Neural progenitor cell (in vitro differentiated cells): ENCODE results near the gene EMC6. TPM values are rescaled to one million over a fixed set of nuclear protein-coding genes. Genes with fewer than 3 reads are reported as not detected.

ENCODE experiments used
- DNase-seq: peaks from one replicate; pipeline ENCODE4 v3.0.0-alpha.2; 2016; ENCODE audit warnings: low spot score
- H2AFZ ChIP-seq: fragments of 200-600 bp; sonication (generic); replicated peaks from 2 replicates; pipeline ENCODE4 v1.6.1; 2016; ENCODE audit warnings: antibody characterized with exemption
- H3F3A ChIP-seq: fragments of 200-600 bp; sonication (generic); 2 replicates; pipeline ENCODE4 v1.6.1; 2016; ENCODE audit warnings: antibody characterized with exemption, low read depth
- H3K27ac ChIP-seq: fragments of 200-600 bp; sonication (generic); 2 replicates; pipeline ENCODE4 v1.5.1; 2016; ENCODE audit warnings: mild to moderate bottlenecking
- H3K27me3 ChIP-seq: fragments of 200-600 bp; sonication (generic); 2 replicates; pipeline ENCODE4 v1.6.1; 2016; ENCODE audit warnings: mild to moderate bottlenecking, moderate library complexity
- H3K36me3 ChIP-seq: fragments of 200-600 bp; sonication (generic); 2 replicates; pipeline ENCODE4 v1.5.1; 2016
- H3K4me1 ChIP-seq: fragments of 200-600 bp; sonication (generic); 2 replicates; pipeline ENCODE4 v1.6.1; 2016; ENCODE audit warnings: mixed run types
- H3K4me2 ChIP-seq: fragments of 200-600 bp; sonication (generic); 2 replicates; pipeline ENCODE4 v1.6.1; 2016
- H3K4me3 ChIP-seq: fragments of 200-600 bp; sonication (generic); 2 replicates; pipeline ENCODE4 v1.5.1; 2016
- H3K79me2 ChIP-seq: fragments of 200-600 bp; sonication (generic); 2 replicates; pipeline ENCODE4 v1.6.1; 2016; ENCODE audit warnings: low read depth
- H3K9ac ChIP-seq: fragments of 200-600 bp; sonication (generic); 2 replicates; pipeline ENCODE4 v1.6.1; 2016
- H3K9me3 ChIP-seq: fragments of 200-600 bp; sonication (generic); 2 replicates; pipeline ENCODE4 v1.5.1; 2016; ENCODE audit warnings: low read depth
- H4K20me1 ChIP-seq: fragments of 200-600 bp; sonication (generic); 2 replicates; pipeline ENCODE4 v1.6.1; 2016; ENCODE audit warnings: low read depth
- H3K27ac Mint-ChIP-seq: 3 replicates; pipeline ENCODE4 v1.8.0; 2021; ENCODE audit warnings: mixed read lengths
- H3K27me3 Mint-ChIP-seq: 2 replicates; pipeline ENCODE4 v1.8.0; 2022; ENCODE audit warnings: low read depth, mild to moderate bottlenecking, inconsistent platforms, moderate library complexity, mixed read lengths; ENCODE audit not compliant: insufficient read depth
- H3K36me3 Mint-ChIP-seq: 3 replicates; pipeline ENCODE4 v1.8.0; 2021; ENCODE audit warnings: mixed read lengths
- H3K4me1 Mint-ChIP-seq: 3 replicates; pipeline ENCODE4 v1.8.0; 2021; ENCODE audit warnings: mixed read lengths
- H3K4me3 Mint-ChIP-seq: 3 replicates; pipeline ENCODE4 v1.8.0; 2021; ENCODE audit warnings: mild to moderate bottlenecking, moderate library complexity, mixed read lengths
- H3K9me3 Mint-ChIP-seq: 3 replicates; pipeline ENCODE4 v1.8.0; 2020; ENCODE audit warnings: mixed read lengths
- CTCF ChIP-seq: fragments of 200-600 bp; sonication (generic); IDR thresholded peaks from 2 replicates; pipeline ENCODE4 v1.5.1; 2017; ENCODE audit warnings: antibody characterized with exemption, mild to moderate bottlenecking
- EZH2 ChIP-seq: fragments of 200-600 bp; sonication (generic); IDR thresholded peaks from 2 replicates; pipeline ENCODE4 v1.6.1; 2017; ENCODE audit warnings: antibody characterized with exemption, mild to moderate bottlenecking, moderate library complexity
- EZH2phosphoT487 ChIP-seq: fragments of 200-600 bp; sonication (generic); IDR thresholded peaks from 2 replicates; pipeline ENCODE4 v1.6.1; 2017; ENCODE audit warnings: antibody characterized with exemption
- total RNA-seq: library from RNA; depleted of rRNA; stranded (reverse); fragments of >200 nt; gene quantifications from 2 replicates; pipeline ENCODE4 v1.2.3, GENCODE V29; 2015; ENCODE audit warnings: low replicate concordance

EMC6 gene
- total RNA-seq, 1 donor from 2014 or later, result 20.0 TPM

- H3K4me3 ChIP-seq, result peak overlapping the region; percentile 95
- peaks cover 11% of the 10 kb centered on the region for H3F3A ChIP-seq
- peak overlapping the region; percentile 80 for H3K4me2 ChIP-seq
- H2AFZ ChIP-seq, result no peak overlapping the region
- H3K27me3 ChIP-seq, result no peaks in the 10 kb centered on the region
- peaks cover 25% of the 10 kb centered on the region for H4K20me1 ChIP-seq
- peaks cover 7% of the 10 kb centered on the region for H3K36me3 Mint-ChIP-seq
- no peak overlapping the region for H3K27ac ChIP-seq
- peak overlapping the region; percentile 88 for H3K9ac ChIP-seq
- peaks cover 9% of the 10 kb centered on the region for H3K27me3 Mint-ChIP-seq
- H3K4me1 ChIP-seq, result peaks cover 3% of the 10 kb centered on the region
- no peaks in the 10 kb centered on the region for H3K36me3 ChIP-seq
- H3K9me3 ChIP-seq, result no peaks in the 10 kb centered on the region
- H3K79me2 ChIP-seq, result peaks cover 39% of the 10 kb centered on the region
- no peak for DNase-seq
- peaks cover 31% of the 10 kb centered on the region for H3K4me1 Mint-ChIP-seq
- no peak overlapping the region for H3K27ac Mint-ChIP-seq
- TF ChIP-seq EZH2, result no peak
- no peak for TF ChIP-seq EZH2phosphoT487
- TF ChIP-seq CTCF, result no peak
- H3K9me3 Mint-ChIP-seq, result no peaks in the 10 kb centered on the region
- peak overlapping the region; percentile 98 for H3K4me3 Mint-ChIP-seq
Observed at GRCh38 chr17:3669548-3669947, 936 bp downstream of the EMC6 start.

GRCh38 chr17:3672571-3672970, 4.0 kb downstream of the EMC6 start:
- DNase-seq, result no peak
- H3K4me3 Mint-ChIP-seq, result peak overlapping the region; percentile 15
- no peak for TF ChIP-seq EZH2
- TF ChIP-seq CTCF, result no peak
- TF ChIP-seq EZH2phosphoT487, result no peak
- Histone ChIP-seq H3K4me2 (no peak overlapping the region), H3K4me1 (peaks cover 3% of the 10 kb centered on the region), H2AFZ (no peak overlapping the region), H3K79me2 (peaks cover 21% of the 10 kb centered on the region), H3K9ac (no peak overlapping the region), H3K9me3 (no peaks in the 10 kb centered on the region), H3F3A (peaks cover 8% of the 10 kb centered on the region), H3K36me3 (no peaks in the 10 kb centered on the region), H4K20me1 (peaks cover 19% of the 10 kb centered on the region), H3K4me3 (no peak overlapping the region), H3K27me3 (no peaks in the 10 kb centered on the region), H3K27ac (no peak overlapping the region)
- peaks cover 5% of the 10 kb centered on the region for H3K27me3 Mint-ChIP-seq
- H3K4me1 Mint-ChIP-seq, result peaks cover 24% of the 10 kb centered on the region
- H3K9me3 Mint-ChIP-seq, result no peaks in the 10 kb centered on the region
- H3K27ac Mint-ChIP-seq, result no peak overlapping the region
- H3K36me3 Mint-ChIP-seq, result peaks cover 4% of the 10 kb centered on the region

- Histone ChIP-seq H3K4me3 (no peak overlapping the region), H2AFZ (no peak overlapping the region), H4K20me1 (no peaks in the 10 kb centered on the region), H3K9ac (no peak overlapping the region), H3K4me1 (peaks cover 9% of the 10 kb centered on the region), H3K4me2 (no peak overlapping the region), H3F3A (peaks cover 3% of the 10 kb centered on the region), H3K79me2 (no peaks in the 10 kb centered on the region), H3K9me3 (no peaks in the 10 kb centered on the region), H3K36me3 (no peaks in the 10 kb centered on the region), H3K27ac (no peak overlapping the region), H3K27me3 (no peaks in the 10 kb centered on the region)
- H3K27me3 Mint-ChIP-seq, result peaks cover 6% of the 10 kb centered on the region
- H3K27ac Mint-ChIP-seq, result peak overlapping the region; percentile 21
- no peaks in the 10 kb centered on the region for H3K9me3 Mint-ChIP-seq
- peaks cover 21% of the 10 kb centered on the region for H3K4me1 Mint-ChIP-seq
- no peak for DNase-seq
- H3K4me3 Mint-ChIP-seq, result no peak overlapping the region
- TF ChIP-seq CTCF (no peak), EZH2 (no peak), EZH2phosphoT487 (no peak)
- peaks cover 2% of the 10 kb centered on the region for H3K36me3 Mint-ChIP-seq
Observed at GRCh38 chr17:3675886-3676285, 7.3 kb downstream of the EMC6 start.
